ENCODE data around the gene TNS1.

Gene TNS1

GRCh38 chr2:217833439-217833838 lies 169.4 kb downstream of the TNS1 start:
- no peak for DNase-seq (ENCODE audit: low read depth)
- TF ChIP-seq CTCF (IDR thresholded peaks at IDR 0.05; ENCODE audit: low read depth, low read length, missing control alignments): no peak
- no peak overlapping the region for H3K4me3 ChIP-seq (ENCODE audit: low read depth, low read length)

- no peak for DNase-seq (ENCODE audit: low read depth)
- TF ChIP-seq CTCF (IDR thresholded peaks at IDR 0.05; ENCODE audit: low read depth, low read length, missing control alignments): no peak
- H3K4me3 ChIP-seq (ENCODE audit: low read depth, low read length): no peak overlapping the region
Measured at GRCh38 chr2:217832987-217833386, 169.8 kb downstream of the TNS1 start.

- H3K4me3 ChIP-seq (ENCODE audit: low read depth, low read length): no peak overlapping the region
- DNase-seq (ENCODE audit: low read depth): no peak
- TF ChIP-seq CTCF (IDR thresholded peaks at IDR 0.05; ENCODE audit: low read depth, low read length, missing control alignments): no peak
Measured at GRCh38 chr2:217832115-217832514, 170.7 kb downstream of the TNS1 start.

- no peak for TF ChIP-seq CTCF (IDR thresholded peaks at IDR 0.05; ENCODE audit: low read depth, low read length, missing control alignments)
- H3K4me3 ChIP-seq (ENCODE audit: low read depth, low read length): no peak overlapping the region
- DNase-seq (ENCODE audit: low read depth): no peak
Measured at GRCh38 chr2:217831306-217831705, 171.5 kb downstream of the TNS1 start.

- no peak overlapping the region for H3K4me3 ChIP-seq (ENCODE audit: low read depth, low read length)
- no peak for DNase-seq (ENCODE audit: low read depth)
- TF ChIP-seq CTCF (IDR thresholded peaks at IDR 0.05; ENCODE audit: low read depth, low read length, missing control alignments): no peak
Measured at GRCh38 chr2:217830807-217831206, 172.0 kb downstream of the TNS1 start.

- TF ChIP-seq CTCF (IDR thresholded peaks at IDR 0.05; ENCODE audit: low read depth, low read length, missing control alignments): no peak
- H3K4me3 ChIP-seq (ENCODE audit: low read depth, low read length): no peak overlapping the region
- DNase-seq (ENCODE audit: low read depth): no peak
Measured at GRCh38 chr2:217830061-217830460, 172.7 kb downstream of the TNS1 start.

- no peak for DNase-seq (ENCODE audit: low read depth)
- H3K4me3 ChIP-seq (ENCODE audit: low read depth, low read length): no peak overlapping the region
- no peak for TF ChIP-seq CTCF (IDR thresholded peaks at IDR 0.05; ENCODE audit: low read depth, low read length, missing control alignments)
Measured at GRCh38 chr2:217829420-217829819, 173.4 kb downstream of the TNS1 start.

Data from GM12864 (cell line).